Measurements from ENCODE around the gene ARHGAP26. TPM values are rescaled to one million over a fixed set of nuclear protein-coding genes. Genes with fewer than 3 reads are reported as not detected.
A peak's percentile ranks its signal among the peaks of the same experiment; 100 is the strongest.
"Not testable (repeated sequence)": the region's sequence is repeated elsewhere in the genome, so short reads cannot be mapped to it uniquely, and the experiment has no call there.

Gene ARHGAP26
- total RNA-seq, 1 experiment from 2014 or later, result 5.9 TPM

GRCh38 chr5:142998316-142999020 lies 228.3 kb downstream of the ARHGAP26 start:
- Histone ChIP-seq H3K27me3 (ENCODE audit: control insufficient read depth, insufficient read depth, low read length) (no peaks in the 10 kb centered on the region), H3K4me3 (ENCODE audit: insufficient read depth, low read depth, low read length) (no peak overlapping the region), H3K36me3 (replicated peaks; ENCODE audit: control insufficient read depth, insufficient read depth, low read length) (no peaks in the 10 kb centered on the region)
- DNase-seq, result peak; percentile 22

- not testable (repeated sequence) for H3K4me3 ChIP-seq (ENCODE audit: insufficient read depth, low read depth, low read length); DNase-seq; H3K36me3 ChIP-seq (replicated peaks; ENCODE audit: control insufficient read depth, insufficient read depth, low read length); H3K27me3 ChIP-seq (ENCODE audit: control insufficient read depth, insufficient read depth, low read length)
Measured at GRCh38 chr5:143000551-143000950, 230.4 kb downstream of the ARHGAP26 start.

- DNase-seq, result no peak
- H3K36me3 ChIP-seq (replicated peaks; ENCODE audit: control insufficient read depth, insufficient read depth, low read length), result no peaks in the 10 kb centered on the region
- no peaks in the 10 kb centered on the region for H3K27me3 ChIP-seq (ENCODE audit: control insufficient read depth, insufficient read depth, low read length)
- H3K4me3 ChIP-seq (ENCODE audit: insufficient read depth, low read depth, low read length), result no peak overlapping the region
Measured at GRCh38 chr5:143001764-143002351, 231.7 kb downstream of the ARHGAP26 start.

- Histone ChIP-seq H3K36me3 (replicated peaks; ENCODE audit: control insufficient read depth, insufficient read depth, low read length) (no peaks in the 10 kb centered on the region), H3K4me3 (ENCODE audit: insufficient read depth, low read depth, low read length) (no peak overlapping the region), H3K27me3 (ENCODE audit: control insufficient read depth, insufficient read depth, low read length) (no peaks in the 10 kb centered on the region)
- DNase-seq, result peak; percentile 37
Measured at GRCh38 chr5:143002459-143003327, 232.5 kb downstream of the ARHGAP26 start.

GRCh38 chr5:143003328-143003636 lies 233.1 kb downstream of the ARHGAP26 start:
- H3K36me3 ChIP-seq (replicated peaks; ENCODE audit: control insufficient read depth, insufficient read depth, low read length), result no peaks in the 10 kb centered on the region
- no peak for DNase-seq
- no peaks in the 10 kb centered on the region for H3K27me3 ChIP-seq (ENCODE audit: control insufficient read depth, insufficient read depth, low read length)
- H3K4me3 ChIP-seq (ENCODE audit: insufficient read depth, low read depth, low read length), result no peak overlapping the region

GRCh38 chr5:143004361-143005145 lies 234.4 kb downstream of the ARHGAP26 start:
- Histone ChIP-seq H3K27me3 (ENCODE audit: control insufficient read depth, insufficient read depth, low read length) (no peaks in the 10 kb centered on the region), H3K36me3 (replicated peaks; ENCODE audit: control insufficient read depth, insufficient read depth, low read length) (no peaks in the 10 kb centered on the region), H3K4me3 (ENCODE audit: insufficient read depth, low read depth, low read length) (no peak overlapping the region)
- no peak for DNase-seq

GRCh38 chr5:143006501-143006900 lies 236.3 kb downstream of the ARHGAP26 start:
- DNase-seq, result no peak
- Histone ChIP-seq H3K4me3 (ENCODE audit: insufficient read depth, low read depth, low read length) (no peak overlapping the region), H3K36me3 (replicated peaks; ENCODE audit: control insufficient read depth, insufficient read depth, low read length) (no peaks in the 10 kb centered on the region), H3K27me3 (ENCODE audit: control insufficient read depth, insufficient read depth, low read length) (no peaks in the 10 kb centered on the region)

GRCh38 chr5:143008032-143008431 lies 237.9 kb downstream of the ARHGAP26 start:
- no peak for DNase-seq
- Histone ChIP-seq H3K4me3 (ENCODE audit: insufficient read depth, low read depth, low read length) (no peak overlapping the region), H3K27me3 (ENCODE audit: control insufficient read depth, insufficient read depth, low read length) (no peaks in the 10 kb centered on the region), H3K36me3 (replicated peaks; ENCODE audit: control insufficient read depth, insufficient read depth, low read length) (no peaks in the 10 kb centered on the region)

GRCh38 chr5:143008809-143009521 lies 238.8 kb downstream of the ARHGAP26 start:
- DNase-seq, result no peak
- H3K27me3 ChIP-seq (ENCODE audit: control insufficient read depth, insufficient read depth, low read length), result no peaks in the 10 kb centered on the region
- H3K36me3 ChIP-seq (replicated peaks; ENCODE audit: control insufficient read depth, insufficient read depth, low read length), result no peaks in the 10 kb centered on the region
- no peak overlapping the region for H3K4me3 ChIP-seq (ENCODE audit: insufficient read depth, low read depth, low read length)

- Histone ChIP-seq H3K4me3 (ENCODE audit: insufficient read depth, low read depth, low read length) (no peak overlapping the region), H3K36me3 (replicated peaks; ENCODE audit: control insufficient read depth, insufficient read depth, low read length) (no peaks in the 10 kb centered on the region), H3K27me3 (ENCODE audit: control insufficient read depth, insufficient read depth, low read length) (no peaks in the 10 kb centered on the region)
- no peak for DNase-seq
Measured at GRCh38 chr5:143010351-143010750, 240.2 kb downstream of the ARHGAP26 start.

- H3K27me3 ChIP-seq (ENCODE audit: control insufficient read depth, insufficient read depth, low read length), result no peaks in the 10 kb centered on the region
- no peak for DNase-seq
- no peaks in the 10 kb centered on the region for H3K36me3 ChIP-seq (replicated peaks; ENCODE audit: control insufficient read depth, insufficient read depth, low read length)
- H3K4me3 ChIP-seq (ENCODE audit: insufficient read depth, low read depth, low read length), result no peak overlapping the region
Measured at GRCh38 chr5:143011585-143011984, 241.4 kb downstream of the ARHGAP26 start.

- no peaks in the 10 kb centered on the region for H3K27me3 ChIP-seq (ENCODE audit: control insufficient read depth, insufficient read depth, low read length)
- no peak for DNase-seq
- no peaks in the 10 kb centered on the region for H3K36me3 ChIP-seq (replicated peaks; ENCODE audit: control insufficient read depth, insufficient read depth, low read length)
- H3K4me3 ChIP-seq (ENCODE audit: insufficient read depth, low read depth, low read length), result no peak overlapping the region
Measured at GRCh38 chr5:143013176-143013891, 243.2 kb downstream of the ARHGAP26 start.

- Histone ChIP-seq H3K36me3 (replicated peaks; ENCODE audit: control insufficient read depth, insufficient read depth, low read length) (no peaks in the 10 kb centered on the region), H3K4me3 (ENCODE audit: insufficient read depth, low read depth, low read length) (no peak overlapping the region), H3K27me3 (ENCODE audit: control insufficient read depth, insufficient read depth, low read length) (no peaks in the 10 kb centered on the region)
- DNase-seq, result peak; percentile 59
Measured at GRCh38 chr5:143014017-143014651, 244.0 kb downstream of the ARHGAP26 start.

Measured in H7 (cell line).